Measurements from ENCODE around the gene SLC16A10.

- TF ChIP-seq POLR2A (IDR thresholded peaks at IDR 0.05) (no peak), CTCF (IDR thresholded peaks at IDR 0.05) (no peak)
These were observed 35.4 kb downstream of the SLC16A10 start for GRCh38 chr6:111122458-111123286.

Data from Peyer's patch (tissue), 4 donors.